HG02885 (cell line): ENCODE results near the gene ANKRD33.

Source experiments
- ATAC-seq: cut with Tn5 transposase; IDR thresholded peaks from one replicate; pipeline ENCODE4 v1.9.1; 2021; ENCODE audit warnings: mild to moderate bottlenecking; ENCODE audit not compliant: unreplicated experiment, poor library complexity

ANKRD33 gene

GRCh38 chr12:51897181-51897580 is 9.3 kb downstream of the ANKRD33 start:
- ATAC-seq, result no peak

DNA sequence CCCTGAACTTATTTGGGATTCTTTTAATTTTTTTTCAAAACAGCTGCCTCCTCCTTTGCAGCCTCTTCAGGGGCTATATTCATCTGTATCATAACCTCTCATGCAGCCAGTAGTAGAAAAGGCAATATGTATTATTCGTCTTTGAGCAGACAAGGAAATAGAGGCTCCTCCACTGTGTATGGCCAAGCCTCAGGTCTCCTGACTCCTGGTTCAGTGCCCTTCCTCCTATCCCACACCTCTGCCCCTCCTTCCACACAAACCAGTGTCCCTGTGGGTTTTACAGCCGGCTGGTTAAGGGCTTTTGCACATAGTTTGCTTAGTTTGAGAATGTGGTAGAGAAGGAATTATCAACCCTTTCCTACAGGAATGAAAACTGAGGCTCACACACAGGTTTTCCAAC is 10.6 kb downstream of the ANKRD33 start:
- ATAC-seq, result no peak

- no peak for ATAC-seq
Observed at GRCh38 chr12:51898937-51899336, 11.0 kb downstream of the ANKRD33 start.

DNA sequence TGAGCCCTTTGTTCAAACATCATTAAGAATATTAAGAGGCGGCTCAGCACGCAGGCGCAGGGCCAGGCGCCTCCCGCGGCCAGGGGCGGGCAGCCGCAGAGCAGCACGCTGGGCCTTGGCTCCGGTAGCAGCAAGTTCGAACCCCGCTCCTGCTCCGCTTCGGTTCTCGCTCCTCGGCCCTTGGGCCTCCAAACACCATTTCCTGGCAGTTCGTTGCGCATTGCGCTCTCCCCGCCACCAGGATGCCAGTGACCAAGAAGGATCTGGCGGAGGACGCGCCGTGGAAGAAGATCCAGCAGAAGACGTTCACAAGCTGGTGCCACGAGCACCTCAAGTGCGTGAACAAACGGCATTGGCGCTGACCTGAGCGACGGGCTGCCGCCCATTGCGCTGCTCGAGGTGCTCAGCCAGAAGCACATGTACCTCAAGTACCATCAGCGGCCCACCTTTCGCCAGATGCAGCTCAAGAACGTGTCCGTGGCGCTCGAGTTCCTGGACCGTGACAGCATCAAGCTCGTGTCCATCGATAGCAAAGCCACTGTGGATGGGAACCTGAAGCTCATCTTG is 12.5 kb downstream of the ANKRD33 start:
- no peak for ATAC-seq

- no peak for ATAC-seq
Observed at GRCh38 chr12:51901121-51901817, 13.4 kb downstream of the ANKRD33 start.

- ATAC-seq, result no peak
Observed at GRCh38 chr12:51901881-51902280, 14.0 kb downstream of the ANKRD33 start.

DNA sequence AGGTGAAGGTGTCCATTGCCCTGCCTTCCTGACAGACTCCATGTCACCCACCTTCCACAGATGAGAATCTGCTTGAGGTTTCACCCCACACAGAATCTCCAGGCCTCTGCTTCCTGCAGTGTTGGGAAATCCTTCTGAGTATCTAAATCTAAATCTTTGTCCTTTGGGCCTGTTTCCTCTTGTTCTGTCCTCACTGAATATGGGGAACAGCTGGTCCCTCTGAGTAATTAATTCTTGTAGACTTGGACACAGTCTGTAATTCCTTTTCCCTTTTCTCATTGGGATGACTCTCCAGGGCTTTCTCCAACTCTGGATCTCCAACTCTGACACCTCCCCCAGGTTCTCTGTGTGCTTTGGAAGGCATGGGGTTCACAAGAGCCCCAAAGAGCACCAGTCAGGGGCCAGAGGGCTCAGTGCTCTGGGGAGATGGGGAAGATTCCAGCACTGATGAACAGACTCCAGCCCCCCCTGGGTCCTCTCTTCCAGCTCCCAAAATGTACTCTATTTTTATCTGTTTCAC is 17.1 kb downstream of the ANKRD33 start:
- ATAC-seq, result no peak

GRCh38 chr12:51905471-51906429 is 17.8 kb downstream of the ANKRD33 start:
- no peak for ATAC-seq

- ATAC-seq, result no peak
Observed at GRCh38 chr12:51906430-51907082, 18.7 kb downstream of the ANKRD33 start.

DNA sequence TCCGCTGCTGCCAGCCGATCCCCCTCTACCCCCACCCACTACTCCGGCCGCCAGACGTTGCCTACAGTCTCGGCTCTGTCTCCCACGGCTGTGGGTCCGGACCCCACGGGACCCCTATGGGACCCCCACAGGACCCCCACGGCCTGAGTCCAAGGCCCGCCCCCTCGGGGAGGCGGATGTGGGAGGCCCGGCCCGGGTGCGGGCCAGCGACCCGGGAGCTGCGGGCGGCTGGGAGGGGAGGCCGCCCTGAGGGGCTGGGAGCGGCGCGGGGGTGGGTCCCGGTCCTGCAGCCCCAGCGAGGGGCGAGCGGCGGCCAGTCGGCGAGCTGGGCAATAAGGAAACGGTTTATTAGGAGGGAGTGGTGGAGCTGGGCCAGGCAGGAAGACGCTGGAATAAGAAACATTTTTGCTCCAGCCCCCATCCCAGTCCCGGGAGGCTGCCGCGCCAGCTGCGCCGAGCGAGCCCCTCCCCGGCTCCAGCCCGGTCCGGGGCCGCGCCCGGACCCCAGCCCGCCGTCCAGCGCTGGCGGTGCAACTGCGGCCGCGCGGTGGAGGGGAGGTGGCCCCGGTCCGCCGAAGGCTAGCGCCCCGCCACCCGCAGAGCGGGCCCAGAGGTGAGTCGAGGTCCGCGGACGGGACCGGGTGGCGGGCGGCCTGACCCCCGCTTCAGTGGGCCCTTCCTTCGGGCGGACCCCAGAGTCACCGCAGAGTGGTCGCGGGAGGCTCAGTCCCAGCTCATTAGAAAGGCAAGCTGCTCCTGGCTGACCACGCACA is 19.4 kb downstream of the ANKRD33 start, which contains the start of gene ACVRL1:
TSS of gene ACVRL1 (plus strand) at position 422 of the 773 bp plus-strand sequence. CDS start 4,971 bp downstream, outside the sequence.
- ATAC-seq, result no peak

DNA sequence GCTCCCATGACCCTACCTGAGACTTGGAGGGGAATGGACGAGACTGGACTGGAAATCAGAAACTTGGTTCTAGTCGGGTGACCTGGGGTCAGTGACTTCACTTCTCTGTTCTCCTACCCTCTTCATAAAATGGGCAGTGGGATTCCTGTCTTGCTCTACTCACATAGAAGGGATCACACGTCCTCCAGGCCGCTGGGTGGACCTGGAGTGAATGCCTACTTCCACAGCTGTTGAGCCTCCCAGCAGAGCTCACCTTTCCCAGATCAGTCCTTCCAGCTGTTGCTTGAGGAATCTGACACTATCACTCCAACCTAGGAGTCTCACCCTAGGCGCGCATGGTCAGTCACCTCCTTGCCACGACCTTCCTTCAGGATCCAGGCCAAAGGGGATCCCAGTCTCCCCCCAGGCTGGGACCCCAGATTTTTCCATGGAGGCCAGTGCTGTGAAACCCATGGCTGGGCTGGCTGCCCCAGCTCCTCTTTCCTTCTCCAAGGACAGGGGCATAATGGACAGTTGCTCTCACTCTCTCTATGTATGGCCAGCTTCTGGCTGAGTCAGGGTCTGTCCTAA is 20.0 kb downstream of the ANKRD33 start:
- no peak for ATAC-seq

- no peak for ATAC-seq
Observed at GRCh38 chr12:51908876-51909592, 21.1 kb downstream of the ANKRD33 start.

DNA sequence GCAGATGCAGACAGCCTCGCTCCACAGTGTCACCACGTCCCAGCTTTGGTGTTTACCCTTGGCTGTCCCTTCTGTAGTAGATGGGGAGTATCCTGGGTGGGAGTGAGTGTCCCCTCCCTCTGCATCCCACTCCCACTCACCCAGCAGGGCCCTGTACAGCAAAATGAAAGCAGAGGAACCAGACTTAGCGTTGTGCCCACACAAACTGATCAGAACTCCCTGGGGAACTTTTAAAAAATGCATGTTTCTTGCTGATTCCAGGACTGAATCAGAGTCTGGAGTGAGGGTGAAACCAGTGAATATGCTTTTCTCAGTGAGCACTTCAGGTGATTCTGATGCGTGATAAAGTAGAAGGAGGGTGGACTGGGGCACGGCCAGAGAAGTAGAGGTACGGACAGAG is 22.3 kb downstream of the ANKRD33 start:
- no peak for ATAC-seq

DNA sequence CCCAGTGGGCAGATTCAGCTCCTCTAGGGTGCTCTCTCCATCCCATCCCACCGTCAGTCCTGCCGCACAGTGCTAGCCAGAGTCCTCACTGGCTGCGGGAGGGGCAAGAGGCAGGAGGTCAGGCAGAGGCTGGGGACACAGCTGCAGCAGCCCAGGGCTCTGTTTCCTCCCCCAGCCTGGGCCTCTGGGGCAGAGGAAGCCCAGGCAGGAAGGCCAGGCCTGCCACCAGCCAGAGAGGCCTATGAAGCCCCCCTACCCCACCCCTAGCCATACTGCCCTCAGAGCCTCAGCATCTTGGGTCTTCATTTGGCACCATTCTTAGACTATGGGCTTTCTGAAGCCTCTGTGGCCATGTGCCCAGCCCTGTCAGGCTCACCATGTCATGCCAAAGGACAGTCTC is 22.8 kb downstream of the ANKRD33 start:
- ATAC-seq, result no peak

DNA sequence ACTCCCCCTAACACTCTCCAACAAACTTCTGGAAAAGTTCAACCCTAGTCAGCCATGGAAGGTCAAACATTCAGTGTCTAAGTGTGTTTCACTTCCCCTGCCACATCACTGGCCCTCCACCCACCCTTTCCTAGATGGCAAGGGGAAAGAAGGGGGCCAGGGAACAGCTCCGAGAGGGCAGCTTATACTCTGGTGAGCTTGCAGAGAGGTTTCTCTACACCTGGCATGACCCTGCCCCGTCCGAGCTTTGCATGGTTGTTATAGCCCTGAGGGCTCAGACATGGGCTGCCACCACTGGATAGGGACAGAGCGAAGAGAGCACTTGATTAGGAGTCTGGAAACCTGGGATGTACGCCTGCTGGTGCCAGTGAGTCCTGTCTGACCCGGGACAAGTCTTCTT is 23.4 kb downstream of the ANKRD33 start:
- ATAC-seq, result no peak

GRCh38 chr12:51911788-51912711 is 24.1 kb downstream of the ANKRD33 start:
- no peak for ATAC-seq
